ENCODE data around the gene JUNB. TPM values are rescaled to one million over a fixed set of nuclear protein-coding genes. Genes with fewer than 3 reads are reported as not detected.
A peak's percentile ranks its signal among the peaks of the same experiment; 100 is the strongest.

The JUNB gene
- total and polyA plus RNA-seq, 2 of the 13 experiments (the other 11 are each of a cell fraction or from before 2014, with no cell fraction given), result 7.7 to 8.2 TPM

GRCh38 chr19:12825254-12826131, 34.2 kb downstream of the JUNB start (continued):
- no peak for TF ChIP-seq KIAA2018 (CRISPR knock-in tag; IDR thresholded peaks at IDR 0.05; ENCODE audit: borderline replicate concordance)
- TF ChIP-seq CTCF (CRISPR knock-in tag; IDR thresholded peaks at IDR 0.05), result peak; percentile 83
- TF ChIP-seq ZEB1 (IDR thresholded peaks at IDR 0.05; ENCODE audit: insufficient replicate concordance, low read depth), result no peak
- no peak for TF ChIP-seq ZNF543 (CRISPR knock-in tag; IDR thresholded peaks at IDR 0.05)
- TF ChIP-seq RAD21 (CRISPR knock-in tag; IDR thresholded peaks at IDR 0.05), result no peak
- no peak for TF ChIP-seq ZNF550 (CRISPR knock-in tag; IDR thresholded peaks at IDR 0.05; ENCODE audit: borderline replicate concordance)
- TF ChIP-seq KMT2A (CRISPR knock-in tag; IDR thresholded peaks at IDR 0.05), result no peak
- TF ChIP-seq PCBP1 (IDR thresholded peaks at IDR 0.05; ENCODE audit: borderline replicate concordance, low read depth, low read length), result peak; percentile 44; the same call in 1 of the 2 replicates
- no peak for TF ChIP-seq TAF1 (CRISPR knock-in tag; IDR thresholded peaks at IDR 0.05)
- peak; percentile 89 for TF ChIP-seq MAX (IDR thresholded peaks at IDR 0.05)
- TF ChIP-seq NCOR1 (IDR thresholded peaks at IDR 0.05; ENCODE audit: borderline replicate concordance, low read length), result no peak
- TF ChIP-seq KLF6 (CRISPR knock-in tag; IDR thresholded peaks at IDR 0.05), result 0 out of 2 replicates have a peak, but pooled peaks have one; percentile 37
- TF ChIP-seq MAFG (CRISPR knock-in tag; IDR thresholded peaks at IDR 0.05), result no peak
- TF ChIP-seq ZIK1 (CRISPR knock-in tag; IDR thresholded peaks at IDR 0.05; ENCODE audit: borderline replicate concordance, low read depth), result no peak
- no peak for TF ChIP-seq PTBP1 (IDR thresholded peaks at IDR 0.05; ENCODE audit: low read depth, low read length, poor library complexity, severe bottlenecking)
- no peak for TF ChIP-seq RBAK (CRISPR knock-in tag; IDR thresholded peaks at IDR 0.05)
- no peak for TF ChIP-seq MZF1 (CRISPR knock-in tag; IDR thresholded peaks at IDR 0.05; ENCODE audit: borderline replicate concordance)
- TF ChIP-seq KDM4B (CRISPR knock-in tag; IDR thresholded peaks at IDR 0.05), result no peak

Measured in HepG2 (cell line).